T-helper 2 cell treated with Interferon-gamma antibody and Interleukin-4, amounts not matched to agents 5 μg/mL and 100 μg/mL, for 36 hours (primary cell): ENCODE measurements around the gene PRELID1.
"Not testable (repeated sequence)": the region's sequence is repeated elsewhere in the genome, so short reads cannot be mapped to it uniquely, and the experiment has no call there.

Experiments used
- DNase-seq: peaks from one replicate; pipeline ENCODE4 v3.0.0; 2021; ENCODE audit warnings: low spot score
- H3K27ac Mint-ChIP-seq: one replicate; pipeline ENCODE4 v1.8.0; 2021; ENCODE audit warnings: mild to moderate bottlenecking, mixed read lengths
- H3K27me3 Mint-ChIP-seq: one replicate; pipeline ENCODE4 v1.8.0; 2021; ENCODE audit warnings: low read depth, mixed read lengths
- H3K36me3 Mint-ChIP-seq: one replicate; pipeline ENCODE4 v1.8.0; 2021; ENCODE audit warnings: low read depth, mixed read lengths
- H3K4me1 Mint-ChIP-seq: one replicate; pipeline ENCODE4 v1.8.0; 2021; ENCODE audit warnings: low read depth, mixed read lengths
- H3K4me3 Mint-ChIP-seq: one replicate; pipeline ENCODE4 v1.8.0; 2022; ENCODE audit warnings: mild to moderate bottlenecking, moderate library complexity, mixed read lengths
- H3K9me3 Mint-ChIP-seq: one replicate; pipeline ENCODE4 v1.8.0; 2021; ENCODE audit warnings: mixed read lengths

PRELID1 gene

DNA sequence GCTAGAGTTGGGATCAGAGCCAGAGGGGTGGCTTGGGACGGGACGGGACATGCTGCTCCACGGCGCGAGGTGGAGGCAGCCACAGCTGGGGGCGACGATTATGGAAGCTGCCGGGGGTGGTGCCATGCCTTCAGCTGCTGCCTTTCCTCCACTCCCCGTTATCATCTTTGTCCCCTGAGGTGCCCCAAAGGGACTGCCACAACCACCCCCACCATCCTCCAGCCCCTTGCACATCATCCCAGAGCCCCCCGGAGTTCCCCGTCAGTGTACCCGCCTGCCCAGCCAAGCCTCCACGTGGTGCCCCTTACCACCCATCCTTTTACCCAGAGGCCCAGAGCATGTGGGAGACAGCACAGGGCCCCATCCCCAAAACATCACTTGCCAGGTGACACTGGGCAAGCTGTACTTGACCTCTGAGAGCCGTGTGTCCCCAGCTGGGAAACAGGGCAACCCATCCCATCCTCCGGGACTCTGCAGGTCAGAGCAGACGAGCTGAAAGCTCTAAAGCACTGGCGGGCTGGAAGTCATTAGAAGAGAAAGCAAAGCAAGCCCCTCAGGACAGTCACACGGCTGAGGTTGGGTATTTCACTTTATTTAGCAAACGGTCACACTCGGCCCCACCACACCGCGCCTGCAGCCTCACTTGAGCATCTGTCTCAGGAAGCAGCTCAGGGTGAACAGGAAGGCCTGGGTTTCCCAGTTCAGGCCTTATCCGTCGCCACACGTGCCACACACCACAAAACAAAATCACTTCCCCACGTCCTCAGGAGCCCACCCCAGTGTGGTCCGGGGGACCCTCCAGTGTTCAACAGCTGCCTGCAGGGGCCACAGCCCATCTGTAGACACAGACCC, 27.6 kb downstream of the PRELID1 start:
- no peaks in the 10 kb centered on the region for H3K27me3 Mint-ChIP-seq
- peaks cover 2% of the 10 kb centered on the region for H3K4me1 Mint-ChIP-seq
- H3K4me3 Mint-ChIP-seq: no peak overlapping the region
- no peak overlapping the region for H3K27ac Mint-ChIP-seq
- DNase-seq: no peak
- H3K36me3 Mint-ChIP-seq: peaks cover 44% of the 10 kb centered on the region
- H3K9me3 Mint-ChIP-seq: no peaks in the 10 kb centered on the region

DNA sequence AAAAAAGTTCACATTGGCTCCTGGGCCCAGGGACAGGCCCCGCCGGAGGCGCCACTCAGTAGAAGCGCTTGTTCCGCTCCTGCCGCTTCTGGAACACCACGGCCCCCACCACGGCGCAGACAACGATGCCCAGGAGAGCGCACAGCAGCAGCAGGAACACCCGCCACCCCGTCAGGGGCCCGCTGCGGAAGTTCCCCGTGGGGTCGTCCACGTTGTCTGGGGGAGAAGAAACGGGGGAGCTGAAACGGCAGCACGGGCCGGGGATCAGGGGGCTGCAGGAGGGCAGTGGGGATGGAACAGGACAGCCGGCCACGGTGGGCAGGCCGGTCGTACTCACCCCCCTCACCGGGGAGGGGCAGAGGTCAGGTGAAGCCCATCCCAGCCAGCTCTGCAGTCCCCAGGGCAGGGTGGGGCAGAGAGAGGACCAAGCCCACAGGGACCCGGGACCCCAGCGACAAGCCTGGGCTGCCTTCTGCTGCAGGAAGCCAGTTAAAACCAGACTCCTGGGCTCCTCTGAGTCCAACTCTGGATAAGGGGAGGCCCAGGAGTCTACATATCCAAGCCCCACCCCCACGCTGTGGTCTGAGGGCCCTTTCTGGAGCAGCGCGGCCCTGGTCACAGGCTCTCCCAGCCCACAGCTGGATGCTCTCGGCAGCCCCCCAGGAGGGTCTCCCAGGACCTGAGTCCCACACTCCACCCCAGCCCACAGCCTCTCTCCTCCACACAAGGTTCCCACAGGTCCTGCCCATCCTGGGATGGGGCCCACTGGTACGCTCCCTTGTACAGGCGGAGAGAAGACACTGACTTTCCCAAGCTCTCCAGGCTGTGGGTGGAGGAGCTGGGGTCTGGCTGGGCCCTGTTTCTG, 28.7 kb downstream of the PRELID1 start:
- Mint-ChIP-seq H3K36me3 (peaks cover 49% of the 10 kb centered on the region), H3K4me3 (no peak overlapping the region), H3K4me1 (peaks cover 2% of the 10 kb centered on the region), H3K27me3 (no peaks in the 10 kb centered on the region), H3K9me3 (no peaks in the 10 kb centered on the region), H3K27ac (no peak overlapping the region)
- no peak for DNase-seq

DNA sequence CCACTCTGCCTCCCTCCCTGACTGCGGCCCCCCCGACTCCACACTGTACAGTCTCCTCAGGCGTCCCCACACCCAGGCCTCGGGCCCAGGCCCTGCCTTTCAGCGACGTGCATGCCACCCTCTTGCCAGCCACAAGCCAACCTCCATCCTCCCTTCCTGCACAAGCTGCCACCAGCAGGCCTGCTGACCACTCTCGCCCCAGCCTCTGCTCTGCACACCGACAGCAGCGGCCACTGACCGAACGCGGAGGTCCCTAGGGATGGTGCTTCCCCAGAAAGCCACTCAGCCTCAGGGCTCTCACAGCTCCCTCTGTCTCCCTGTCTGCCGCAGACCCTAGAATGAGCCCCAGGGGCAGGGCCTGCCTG, 29.3 kb downstream of the PRELID1 start:
- Mint-ChIP-seq H3K4me3 (no peak overlapping the region), H3K27me3 (no peaks in the 10 kb centered on the region), H3K36me3 (peaks cover 44% of the 10 kb centered on the region), H3K27ac (no peak overlapping the region), H3K4me1 (peaks cover under 1% of the 10 kb centered on the region), H3K9me3 (no peaks in the 10 kb centered on the region)
- DNase-seq: no peak

DNA sequence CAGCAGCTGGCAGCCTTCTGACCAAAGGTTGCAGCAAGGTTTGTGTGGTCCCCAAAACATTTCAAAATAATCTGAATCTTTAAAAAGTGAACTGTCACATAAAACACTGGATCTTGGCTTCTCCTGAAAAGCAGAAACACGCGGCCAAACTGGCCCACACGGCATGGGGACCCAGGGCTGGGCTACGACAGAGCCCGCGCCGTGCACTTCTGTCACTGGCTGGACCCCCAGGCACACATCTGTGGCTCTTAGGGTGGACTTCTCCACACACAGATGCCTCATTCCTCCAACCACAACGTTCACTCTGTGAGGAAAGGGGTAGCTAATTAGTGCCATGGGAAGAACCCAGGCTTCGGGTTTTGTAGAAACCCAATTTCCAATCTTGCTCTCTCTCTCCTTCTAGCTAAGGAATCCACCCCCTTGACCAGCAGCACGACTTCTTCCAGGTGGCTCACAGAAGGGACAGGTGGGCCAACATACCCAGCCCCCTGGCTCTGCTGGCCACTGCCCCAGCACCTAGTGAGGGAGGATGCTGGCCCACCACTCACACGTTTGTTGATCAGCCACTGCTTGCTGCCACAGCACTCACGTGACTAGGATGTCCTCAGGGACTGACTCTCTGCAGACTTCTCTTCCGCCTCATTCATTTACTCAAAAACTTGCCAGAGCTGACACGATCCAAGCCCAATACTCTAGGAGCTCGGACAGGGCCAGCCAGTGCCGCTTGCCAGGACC, 30.0 kb downstream of the PRELID1 start:
- H3K4me3 Mint-ChIP-seq: no peak overlapping the region
- H3K4me1 Mint-ChIP-seq: no peaks in the 10 kb centered on the region
- DNase-seq: no peak
- peaks cover 44% of the 10 kb centered on the region for H3K36me3 Mint-ChIP-seq
- no peaks in the 10 kb centered on the region for H3K9me3 Mint-ChIP-seq
- H3K27ac Mint-ChIP-seq: no peak overlapping the region
- H3K27me3 Mint-ChIP-seq: no peaks in the 10 kb centered on the region

DNA sequence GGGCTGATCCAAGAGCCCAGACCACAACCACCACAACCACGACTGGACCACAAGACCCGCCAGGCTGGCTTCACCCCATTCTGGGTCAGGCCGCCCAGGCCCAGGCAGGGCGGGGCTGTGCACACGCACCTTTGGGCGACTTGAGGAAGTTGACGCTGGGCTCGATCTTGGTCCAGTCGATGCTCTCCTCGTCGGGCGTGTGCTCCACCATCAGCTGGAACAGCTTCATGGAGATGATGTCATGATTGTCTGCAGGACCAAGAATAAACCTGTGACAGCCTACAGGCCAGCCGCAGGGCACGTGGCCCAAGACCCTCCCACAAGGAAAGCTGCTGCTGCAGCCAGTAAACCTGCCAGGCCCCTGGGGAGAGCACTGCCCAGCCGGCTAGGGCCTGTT, 30.6 kb downstream of the PRELID1 start:
- Mint-ChIP-seq H3K36me3 (peaks cover 50% of the 10 kb centered on the region), H3K27me3 (no peaks in the 10 kb centered on the region), H3K4me3 (no peak overlapping the region), H3K4me1 (no peaks in the 10 kb centered on the region), H3K27ac (no peak overlapping the region), H3K9me3 (no peaks in the 10 kb centered on the region)
- no peak for DNase-seq

DNA sequence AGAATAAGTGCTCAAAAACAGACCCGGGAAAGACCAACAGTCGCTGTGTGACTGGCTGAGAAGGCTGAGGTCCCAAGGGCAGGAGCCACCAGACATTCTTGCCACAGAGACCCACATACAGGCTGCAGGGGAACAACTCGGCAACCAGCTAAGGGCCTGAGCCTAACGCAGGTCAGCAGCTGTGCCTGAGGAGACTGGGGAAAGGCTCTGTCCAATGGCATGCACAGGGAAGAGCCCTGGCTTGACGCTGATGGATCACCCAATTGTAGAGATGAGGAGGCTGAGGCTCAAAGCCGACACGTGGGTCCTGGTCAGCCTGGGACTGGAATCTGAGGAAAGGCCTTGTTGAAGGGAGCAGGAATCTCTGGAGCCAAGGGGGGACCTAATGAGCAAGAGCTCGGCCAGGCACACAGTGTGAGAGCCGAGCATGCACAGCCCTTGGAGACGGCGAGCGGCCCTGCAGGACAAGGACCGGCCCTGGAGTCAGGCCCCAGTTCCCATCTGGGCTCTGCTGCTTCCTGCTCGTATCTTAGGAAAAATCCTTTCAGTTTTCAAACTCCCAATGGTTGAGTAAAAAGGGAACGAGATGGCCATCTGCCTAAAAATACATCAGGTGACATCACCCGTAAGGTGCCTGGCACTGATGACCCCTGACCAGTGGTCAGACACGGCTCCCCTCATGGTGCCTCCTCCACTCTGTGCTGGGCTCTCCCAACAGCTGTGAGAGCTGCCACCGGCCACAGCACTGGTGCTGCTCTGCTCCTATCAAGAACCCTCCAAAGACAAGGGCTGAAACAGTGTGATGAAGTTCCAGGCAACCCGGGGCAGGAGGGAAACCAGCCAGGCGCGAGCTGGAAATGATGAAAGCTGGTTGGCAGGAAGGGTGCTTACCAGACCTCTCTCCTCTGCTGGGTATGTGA, 31.4 kb downstream of the PRELID1 start:
- no peak for DNase-seq
- H3K27me3 Mint-ChIP-seq: no peaks in the 10 kb centered on the region
- H3K4me3 Mint-ChIP-seq: no peak overlapping the region
- no peaks in the 10 kb centered on the region for H3K9me3 Mint-ChIP-seq
- no peak overlapping the region for H3K27ac Mint-ChIP-seq
- peaks cover 53% of the 10 kb centered on the region for H3K36me3 Mint-ChIP-seq
- H3K4me1 Mint-ChIP-seq: peaks cover 4% of the 10 kb centered on the region

DNA sequence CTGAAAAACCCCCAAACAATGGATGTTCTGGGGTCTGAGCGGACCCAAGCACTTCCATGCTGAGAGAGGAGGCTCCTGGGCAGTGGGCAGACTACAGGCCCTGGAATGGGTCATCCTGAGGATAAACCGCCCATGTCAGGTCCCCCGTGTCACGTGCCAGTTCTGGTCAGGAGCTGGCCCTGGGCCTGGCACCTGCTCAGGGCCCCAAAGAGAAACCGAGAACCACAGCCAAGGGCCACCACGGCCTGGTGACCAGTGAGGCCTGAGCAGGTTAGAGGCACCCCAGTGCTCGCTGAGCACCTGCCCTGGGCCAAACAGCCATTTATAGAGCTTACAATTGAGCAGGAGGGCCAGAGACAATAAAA, 32.1 kb downstream of the PRELID1 start:
- Mint-ChIP-seq H3K4me1 (peaks cover 6% of the 10 kb centered on the region), H3K27me3 (no peaks in the 10 kb centered on the region), H3K9me3 (no peaks in the 10 kb centered on the region), H3K36me3 (peaks cover 52% of the 10 kb centered on the region), H3K27ac (no peak overlapping the region), H3K4me3 (no peak overlapping the region)
- no peak for DNase-seq

DNA sequence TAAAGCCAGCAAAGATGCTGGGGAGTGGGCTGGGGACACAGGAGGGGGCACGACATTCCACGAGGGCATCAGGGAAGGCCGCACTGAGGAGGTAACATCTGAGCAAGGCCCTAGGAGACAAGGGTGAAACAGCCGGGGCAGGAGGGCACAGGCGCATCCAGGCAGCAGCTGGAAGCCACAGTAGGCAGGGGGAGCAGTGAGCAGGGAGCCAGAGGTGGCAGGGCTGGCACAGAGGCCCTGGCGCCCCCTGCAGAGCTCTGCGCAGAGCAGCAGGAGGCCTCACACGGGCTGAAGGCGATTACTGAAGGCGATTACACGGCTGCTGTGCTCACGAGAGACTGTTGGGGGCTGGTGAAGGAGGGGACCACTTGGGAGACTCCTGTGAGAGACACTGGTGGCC, 32.5 kb downstream of the PRELID1 start:
- H3K27ac Mint-ChIP-seq: peak overlapping the region; percentile 15

DNA sequence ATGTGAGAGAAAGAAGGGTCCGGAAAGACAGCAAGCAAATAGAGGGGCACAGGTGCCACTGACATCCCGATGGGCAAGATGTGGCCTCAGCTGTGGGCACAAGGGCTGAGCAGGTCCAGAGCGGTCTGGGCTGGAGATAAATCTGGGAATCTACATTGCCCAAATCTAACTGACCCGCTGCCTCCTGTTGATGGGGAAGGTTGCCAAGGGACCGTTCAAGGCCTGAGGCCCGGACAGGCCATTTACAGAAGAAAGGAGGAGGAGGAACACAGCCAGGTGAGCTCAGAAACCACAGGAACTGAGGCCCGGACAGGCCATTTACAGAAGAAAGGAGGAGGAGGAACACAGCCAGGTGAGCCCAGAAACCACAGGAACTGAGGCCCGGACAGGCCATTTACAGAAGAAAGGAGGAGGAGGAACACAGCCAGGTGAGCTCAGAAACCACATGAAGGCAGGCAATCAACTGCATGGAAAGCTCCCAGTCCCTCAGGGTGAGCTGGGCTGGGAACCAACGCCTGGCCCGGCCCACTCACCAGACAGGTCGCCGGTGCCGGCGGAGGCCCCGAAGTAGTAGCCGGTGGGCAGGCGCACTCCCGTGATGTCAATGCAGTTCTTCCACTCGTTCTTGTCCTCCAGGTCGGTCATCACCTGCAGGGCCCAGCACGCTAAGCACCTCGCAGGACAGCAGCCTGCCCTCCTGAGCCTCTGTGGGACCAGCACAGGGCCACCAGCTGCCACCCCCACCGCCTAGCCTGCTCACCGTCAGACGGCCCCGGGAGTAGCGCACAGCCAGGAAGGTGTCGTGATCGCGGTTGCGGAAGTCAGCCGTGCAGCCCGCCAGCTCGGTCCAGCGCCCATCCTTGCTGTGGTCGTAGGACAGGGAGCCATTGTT, 33.2 kb downstream of the PRELID1 start:
- Mint-ChIP-seq H3K4me1 (peaks cover 11% of the 10 kb centered on the region), H3K27ac (no peak overlapping the region), H3K36me3 (peaks cover 52% of the 10 kb centered on the region), H3K9me3 (no peaks in the 10 kb centered on the region), H3K4me3 (no peak overlapping the region), H3K27me3 (no peaks in the 10 kb centered on the region)
- no peak for DNase-seq

More for the DNA sequence above, 32.5 kb downstream of the PRELID1 start:
- no peaks in the 10 kb centered on the region for H3K9me3 Mint-ChIP-seq
- no peak overlapping the region for H3K4me3 Mint-ChIP-seq
- no peaks in the 10 kb centered on the region for H3K27me3 Mint-ChIP-seq
- H3K36me3 Mint-ChIP-seq: peaks cover 49% of the 10 kb centered on the region
- no peak for DNase-seq
- H3K4me1 Mint-ChIP-seq: peaks cover 6% of the 10 kb centered on the region

DNA sequence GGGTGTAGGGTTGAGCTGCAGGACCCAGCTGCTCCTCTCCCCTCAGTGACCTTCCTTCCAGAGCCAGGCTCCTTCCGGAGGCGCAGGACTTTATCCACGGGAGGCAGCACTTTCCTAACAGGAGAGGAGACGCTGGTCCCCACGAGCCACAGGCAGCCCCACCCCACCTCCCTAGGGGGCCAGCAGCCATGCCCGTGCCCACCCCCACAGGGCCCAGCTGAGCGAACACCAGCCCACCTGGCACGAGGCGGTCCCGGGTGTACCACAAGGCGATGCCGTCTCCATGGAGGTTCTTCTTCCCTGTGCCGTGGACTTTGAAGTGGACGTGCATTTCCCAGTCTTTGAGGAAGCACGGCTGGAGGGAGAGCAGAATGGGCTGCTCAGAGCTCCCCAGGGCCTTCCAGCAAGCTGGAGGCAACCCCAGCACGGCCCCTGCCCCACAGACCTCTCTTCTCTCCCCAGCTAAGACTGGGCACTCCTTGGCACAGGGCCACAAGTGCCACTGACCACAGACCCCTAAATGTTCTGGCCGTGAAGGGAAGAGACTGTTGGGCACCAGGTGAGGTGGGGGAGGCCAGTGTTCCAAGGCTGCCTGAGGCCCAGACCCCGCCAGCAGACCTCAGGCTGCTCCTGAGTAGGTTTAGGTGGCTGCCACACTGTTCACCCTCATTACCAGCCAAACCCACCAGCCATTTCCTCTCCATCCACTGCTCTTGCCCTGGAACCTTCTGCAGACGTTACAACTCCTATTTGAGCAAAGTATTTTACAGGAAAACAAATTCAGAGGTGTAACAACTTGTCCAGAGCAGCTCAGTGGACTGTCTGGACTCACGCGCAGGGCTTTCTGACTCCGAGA, 34.9 kb downstream of the PRELID1 start:
- Mint-ChIP-seq H3K27me3 (no peaks in the 10 kb centered on the region), H3K9me3 (no peaks in the 10 kb centered on the region), H3K36me3 (peaks cover 59% of the 10 kb centered on the region), H3K27ac (no peak overlapping the region), H3K4me1 (peaks cover 13% of the 10 kb centered on the region), H3K4me3 (no peak overlapping the region)
- DNase-seq: no peak

DNA sequence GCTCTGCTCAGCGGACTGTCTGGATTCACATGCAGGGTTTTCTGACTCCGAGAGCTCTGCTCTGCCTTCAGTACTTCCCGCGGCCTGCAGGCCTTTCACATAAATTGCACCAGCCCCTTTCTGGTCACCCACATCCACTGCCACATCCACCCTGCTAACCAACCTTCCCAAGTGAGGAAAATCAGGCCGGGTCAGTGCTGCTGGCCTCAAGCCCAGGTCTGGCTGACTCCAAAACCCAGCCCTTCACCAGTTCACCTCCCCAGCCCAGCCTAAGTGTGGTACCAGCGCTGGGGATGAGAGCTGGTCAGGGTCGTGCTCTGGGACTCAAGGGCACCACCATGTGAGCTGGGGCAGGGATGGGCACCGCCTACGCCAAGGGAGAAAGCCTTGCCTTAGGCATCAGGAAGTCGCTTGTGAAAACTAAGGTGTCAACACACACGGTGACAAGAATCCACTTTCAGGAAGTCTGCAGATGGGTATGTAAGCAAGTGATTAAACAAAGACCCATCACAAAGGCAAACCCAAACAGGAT, 35.6 kb downstream of the PRELID1 start:
- Mint-ChIP-seq H3K27me3 (no peaks in the 10 kb centered on the region), H3K27ac (no peak overlapping the region), H3K4me1 (peaks cover 15% of the 10 kb centered on the region), H3K9me3 (no peaks in the 10 kb centered on the region), H3K36me3 (peaks cover 55% of the 10 kb centered on the region), H3K4me3 (no peak overlapping the region)
- DNase-seq: no peak

DNA sequence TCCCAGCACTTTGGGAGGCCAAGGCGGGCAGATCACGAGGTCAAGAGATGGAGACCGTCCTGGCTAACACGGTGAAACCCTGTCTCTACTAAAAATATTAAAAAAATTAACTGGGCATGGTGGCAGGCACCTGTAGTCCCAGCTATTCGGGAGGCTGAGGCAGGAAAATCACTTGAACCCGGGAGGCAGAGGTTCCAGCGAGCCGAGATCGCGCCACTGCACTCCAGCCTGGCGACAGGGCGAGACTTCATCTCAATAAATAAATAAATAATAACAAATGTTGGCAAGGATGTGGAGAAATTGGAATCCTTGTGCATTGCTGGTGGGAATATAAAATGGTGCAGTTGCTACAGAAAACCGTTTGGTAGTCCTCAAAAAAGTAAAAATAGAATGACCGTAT, 39.4 kb downstream of the PRELID1 start:
- H3K9me3 Mint-ChIP-seq, DNase-seq, H3K27me3 Mint-ChIP-seq, H3K4me3 Mint-ChIP-seq, H3K27ac Mint-ChIP-seq: not testable (repeated sequence)
- Mint-ChIP-seq H3K4me1 (peaks cover 26% of the 10 kb centered on the region), H3K36me3 (peaks cover 50% of the 10 kb centered on the region)
